SK-N-SH (cell line): ENCODE measurements around the gene SHROOM3. TPM values are rescaled to one million over a fixed set of nuclear protein-coding genes. Genes with fewer than 3 reads are reported as not detected.

Source experiments
- CTCF ChIA-PET: fragments of 300-600, 350-600 bp; formaldehyde crosslinking; extraction: SDS; loops from one replicate; lab custom pipeline; 2021; lab: Yijun Ruan, JAX
- POLR2A ChIA-PET: fragments of 350-600 bp; sonication (Branson Sonifier 250); formaldehyde crosslinking; extraction: SDS; loops from one replicate; lab custom pipeline; 2020; ENCODE audit warnings: antibody characterized with exemption, inconsistent platforms; lab: Yijun Ruan, JAX
- DNase-seq: peaks from one replicate; pipeline ENCODE4 v3.0.0; 2012
- H2AFZ ChIP-seq: fragments of 200-600 bp; sonication (generic); 2 replicates; pipeline ENCODE4 v1.8.1; 2016; ENCODE audit warnings: antibody characterized with exemption, mild to moderate bottlenecking, low read depth
- H3F3A ChIP-seq: fragments of 200-600 bp; sonication (generic); replicated peaks from 2 replicates; pipeline ENCODE3; 2016; ENCODE audit warnings: antibody characterized with exemption, mild to moderate bottlenecking; ENCODE audit not compliant: insufficient read depth
- H3K27ac ChIP-seq, 2 experiments: fragments of 200-500 bp in 1 of 2; fragments of 200-600 bp in 1 of 2; sonication (Bioruptor generic) in 1 of 2; sonication (generic), shearing (Covaris generic) in 1 of 2; 2 replicates each; pipeline versions ENCODE4 v1.5.1 to v1.6.1; 2014 to 2016; ENCODE audit warnings: low read depth in 2 of 2, inconsistent platforms in 1 of 2, low read length in 1 of 2, mild to moderate bottlenecking in 1 of 2, mixed read lengths in 1 of 2
- H3K27me3 ChIP-seq: fragments of 200-600 bp; sonication (generic), shearing (Covaris generic); 2 replicates; pipeline ENCODE4 v1.6.1; 2016; ENCODE audit warnings: mixed run types; ENCODE audit not compliant: insufficient read depth
- H3K36me3 ChIP-seq, 2 experiments: fragments of 200-500 bp in 1 of 2; fragments of 200-600 bp in 1 of 2; sonication (Bioruptor generic) in 1 of 2; sonication (generic) in 1 of 2; replicated peaks in 1 of 2; 2 replicates each; pipeline versions ENCODE3 to v1.5.1; 2014 to 2016; ENCODE audit warnings: low read length in 1 of 2, mild to moderate bottlenecking in 1 of 2; ENCODE audit not compliant: insufficient read depth in 2 of 2, control insufficient read depth in 1 of 2
- H3K4me1 ChIP-seq, 2 experiments: fragments of 200-500 bp in 1 of 2; fragments of 200-600 bp in 1 of 2; sonication (Bioruptor generic) in 1 of 2; sonication (generic), shearing (Covaris generic) in 1 of 2; 2 replicates each; pipeline versions ENCODE4 v1.5.1 to v1.6.1; 2014 to 2016; ENCODE audit warnings: low read depth in 1 of 2, low read length in 1 of 2, mixed run types in 1 of 2; ENCODE audit not compliant: insufficient read depth in 2 of 2, control insufficient read depth in 1 of 2
- H3K4me2 ChIP-seq: fragments of 200-600 bp; sonication (generic), shearing (Covaris generic); 2 replicates; pipeline ENCODE4 v1.6.1; 2017; ENCODE audit warnings: mixed run types
- H3K4me3 ChIP-seq, 2 experiments: fragments of 200-500 bp in 1 of 2; fragments of 200-600 bp in 1 of 2; sonication (Bioruptor generic) in 1 of 2; sonication (generic), shearing (Covaris generic) in 1 of 2; 2 replicates each; pipeline versions ENCODE4 v1.5.1 to v1.8.1; 2014 to 2016; ENCODE audit warnings: low read depth in 2 of 2, inconsistent platforms in 1 of 2, low read length in 1 of 2, mild to moderate bottlenecking in 1 of 2, mixed read lengths in 1 of 2, moderate library complexity in 1 of 2
- H3K79me2 ChIP-seq: fragments of 200-600 bp; sonication (generic); 2 replicates; pipeline ENCODE4 v1.8.1; 2017; ENCODE audit warnings: mild to moderate bottlenecking; ENCODE audit not compliant: insufficient read depth
- H3K9ac ChIP-seq: fragments of 200-600 bp; sonication (generic); 2 replicates; pipeline ENCODE4 v1.6.1; 2017; ENCODE audit warnings: mixed run types
- H3K9me2 ChIP-seq: fragments of 200-600 bp; sonication (generic); 2 replicates; pipeline ENCODE4 v1.6.1; 2017; ENCODE audit warnings: mixed run types
- H3K9me3 ChIP-seq: fragments of 200-600 bp; sonication (generic); 2 replicates; pipeline ENCODE4 v1.6.1; 2017; ENCODE audit warnings: mixed run types, mild to moderate bottlenecking, moderate library complexity
- H4K20me1 ChIP-seq: fragments of 200-600 bp; sonication (generic); 2 replicates; pipeline ENCODE4 v1.6.1; 2017; ENCODE audit warnings: mild to moderate bottlenecking, mixed run types; ENCODE audit not compliant: insufficient read depth
- CTCF ChIP-seq: fragments of 200-600 bp; sonication (generic); IDR thresholded peaks from 2 replicates; pipeline ENCODE4 v1.6.1; 2017; ENCODE audit warnings: antibody characterized with exemption, mild to moderate bottlenecking, moderate library complexity
- GABPA ChIP-seq: IDR thresholded peaks from 2 replicates; pipeline ENCODE4 v1.4.0; 2012; ENCODE audit warnings: low read depth, mild to moderate bottlenecking
- JUND ChIP-seq: IDR thresholded peaks from 2 replicates; pipeline ENCODE4 v1.4.0; 2012
- REST ChIP-seq: IDR thresholded peaks from 2 replicates; pipeline ENCODE4 v1.6.1; 2012; ENCODE audit warnings: mild to moderate bottlenecking, low read depth, low read length, moderate library complexity
- SMC3 ChIP-seq: IDR thresholded peaks from 2 replicates; pipeline ENCODE4 v1.6.1; 2012; ENCODE audit warnings: low read depth, low read length, improper control_type of control experiment
- WGBS: methylation state at CpG from one replicate; pipeline ENCODE4 v1.1.6; 2017; ENCODE audit warnings: low lambda C conversion rate; 5-methylcytosine and 5-hydroxymethylcytosine counted together
- polyA plus RNA-seq, 3 experiments: library from polyadenylated mRNA; depleted of rRNA; stranded (reverse); fragments of >200 nt; gene quantifications; 2 replicates each; pipeline ENCODE4 v1.2.3, GENCODE V29; 2012
- TF ChIP-seq, protein P1 (sequence below): IDR thresholded peaks from 2 replicates; pipeline ENCODE4 v1.4.0; 2012; ENCODE audit warnings: low read depth, borderline replicate concordance
- TF ChIP-seq, protein P2 (sequence below): IDR thresholded peaks from 2 replicates; pipeline ENCODE4 v1.4.0; 2012; ENCODE audit warnings: low read depth, borderline replicate concordance

Gene SHROOM3
- polyA plus RNA-seq, 1 of the 3 experiments (the other 2 are of a cell fraction) = 4.3 TPM

DNA sequence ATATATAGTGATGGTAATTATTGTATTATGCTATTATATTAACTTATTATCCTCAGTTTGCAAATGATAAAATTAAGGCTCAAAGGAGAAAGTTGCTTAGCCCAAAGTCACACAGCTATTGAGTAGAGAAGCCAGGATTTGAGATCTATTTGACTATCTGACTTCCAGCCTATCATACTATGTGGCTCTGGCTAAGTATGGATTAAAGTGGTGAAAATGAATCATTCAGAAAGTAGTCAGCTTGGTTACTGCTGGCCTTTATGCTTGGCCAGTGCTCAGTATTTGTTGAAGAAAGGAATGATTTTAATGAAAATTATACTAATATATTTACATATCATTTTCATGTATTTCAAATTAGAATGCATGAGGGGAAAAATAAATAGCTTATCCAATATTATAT lies 219.8 kb downstream of the SHROOM3 start:
- Histone ChIP-seq H3K27me3 (no peaks in the 10 kb centered on the region), H2AFZ (no peak overlapping the region), H3K79me2 (peaks cover 41% of the 10 kb centered on the region), H3K36me3 (peaks cover 0 to 3% of the 10 kb centered on the region in 2 experiments), H3F3A (peaks cover 47% of the 10 kb centered on the region), H3K4me1 (peaks cover 8 to 34% of the 10 kb centered on the region in 2 experiments), H3K27ac (peak overlapping the region in 1 of 2 experiments; percentile 53; a peak in 2 of 4 replicates), H3K9me2 (no peaks in the 10 kb centered on the region), H3K4me2 (no peak overlapping the region), H3K9ac (no peak overlapping the region), H4K20me1 (no peaks in the 10 kb centered on the region), H3K4me3 (no peak overlapping the region), H3K9me3 (no peaks in the 10 kb centered on the region)
- POLR2A ChIA-PET = no interaction called here
- no peak for DNase-seq
- TF ChIP-seq JUND = 0 out of 2 replicates have a peak, but pooled peaks have one; percentile 15
- no peak for TF ChIP-seq CTCF
- CTCF ChIA-PET = interaction anchor here (0.7 kb wide), 1 partner anchor 10 kb away, joined by 3 read pairs; no protein-coding TSS in a partner anchor

DNA sequence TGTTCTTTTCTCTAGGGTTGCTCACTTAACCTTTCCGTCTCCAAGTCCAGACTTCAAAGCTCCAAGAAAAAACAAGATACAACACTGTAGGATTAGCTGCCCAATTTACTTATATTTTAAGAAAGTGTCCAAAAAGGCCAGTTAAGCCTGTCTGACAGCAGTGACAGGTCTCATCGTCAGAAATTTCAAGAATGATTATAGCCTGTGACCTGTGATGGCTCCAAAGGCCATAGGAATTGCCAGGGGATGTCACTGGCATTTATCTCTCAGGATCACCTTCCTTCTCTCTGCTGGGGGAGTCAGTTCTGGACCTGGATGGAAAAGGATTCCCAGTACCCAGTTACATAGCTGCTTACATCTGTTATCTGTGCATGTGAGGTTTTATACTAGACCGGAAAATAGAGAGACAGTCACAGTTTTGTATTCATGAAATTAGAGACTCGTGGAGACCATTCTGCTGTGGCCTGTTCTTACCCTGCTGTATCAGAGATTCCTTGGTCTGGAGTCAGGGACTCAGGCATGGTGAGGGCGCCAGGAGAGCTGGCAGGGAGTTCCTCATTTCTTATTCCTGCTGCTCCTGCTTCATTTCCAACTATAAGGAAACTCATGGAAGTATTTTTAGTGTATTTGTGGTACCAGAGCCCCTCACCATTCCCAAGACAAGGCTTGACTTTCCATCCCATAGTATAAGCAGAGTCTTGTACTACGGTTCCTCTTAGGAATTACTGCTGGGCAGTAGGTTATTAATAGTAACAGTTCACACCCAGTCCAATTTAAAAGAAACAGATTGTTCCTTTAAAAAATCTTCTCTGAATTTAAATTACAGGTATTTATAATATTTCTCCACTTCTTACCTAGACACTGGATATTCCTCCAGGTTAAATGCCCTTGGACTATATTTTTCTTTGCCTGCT lies 220.8 kb downstream of the SHROOM3 start:
- WGBS = 84% methylated on average over 6 of the region's 6 CpGs
- H3K79me2 ChIP-seq = peaks cover 41% of the 10 kb centered on the region; the same call in 1 of the 2 replicates
- no peaks in the 10 kb centered on the region for H3K27me3 ChIP-seq
- DNase-seq = no peak
- H4K20me1 ChIP-seq = no peaks in the 10 kb centered on the region
- no peaks in the 10 kb centered on the region for H3K9me2 ChIP-seq
- peaks cover 44% of the 10 kb centered on the region for H3F3A ChIP-seq
- ChIA-PET CTCF (interaction anchor here (0.7 kb wide), 1 partner anchor 11 kb away, joined by 3 read pairs; no protein-coding TSS in a partner anchor), POLR2A (no interaction called here)
- no peaks in the 10 kb centered on the region for H3K9me3 ChIP-seq
- peaks cover 8 to 34% of the 10 kb centered on the region in 2 experiments for H3K4me1 ChIP-seq
- H3K36me3 ChIP-seq = peaks cover 0 to under 1% of the 10 kb centered on the region in 2 experiments
- H3K4me3 ChIP-seq = no peak overlapping the region
- peak overlapping the region; percentile 22; the same call in 1 of the 2 replicates for H3K9ac ChIP-seq
- H3K4me2 ChIP-seq = 0 out of 2 replicates have a peak overlapping the region, but pooled peaks have one; percentile 8
- no peak for TF ChIP-seq GABPA
- TF ChIP-seq REST = no peak
- TF ChIP-seq, protein P1, sequence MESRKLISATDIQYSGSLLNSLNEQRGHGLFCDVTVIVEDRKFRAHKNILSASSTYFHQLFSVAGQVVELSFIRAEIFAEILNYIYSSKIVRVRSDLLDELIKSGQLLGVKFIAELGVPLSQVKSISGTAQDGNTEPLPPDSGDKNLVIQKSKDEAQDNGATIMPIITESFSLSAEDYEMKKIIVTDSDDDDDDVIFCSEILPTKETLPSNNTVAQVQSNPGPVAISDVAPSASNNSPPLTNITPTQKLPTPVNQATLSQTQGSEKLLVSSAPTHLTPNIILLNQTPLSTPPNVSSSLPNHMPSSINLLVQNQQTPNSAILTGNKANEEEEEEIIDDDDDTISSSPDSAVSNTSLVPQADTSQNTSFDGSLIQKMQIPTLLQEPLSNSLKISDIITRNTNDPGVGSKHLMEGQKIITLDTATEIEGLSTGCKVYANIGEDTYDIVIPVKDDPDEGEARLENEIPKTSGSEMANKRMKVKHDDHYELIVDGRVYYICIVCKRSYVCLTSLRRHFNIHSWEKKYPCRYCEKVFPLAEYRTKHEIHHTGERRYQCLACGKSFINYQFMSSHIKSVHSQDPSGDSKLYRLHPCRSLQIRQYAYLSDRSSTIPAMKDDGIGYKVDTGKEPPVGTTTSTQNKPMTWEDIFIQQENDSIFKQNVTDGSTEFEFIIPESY = no peak
- no peak for TF ChIP-seq SMC3
- TF ChIP-seq, protein P2, sequence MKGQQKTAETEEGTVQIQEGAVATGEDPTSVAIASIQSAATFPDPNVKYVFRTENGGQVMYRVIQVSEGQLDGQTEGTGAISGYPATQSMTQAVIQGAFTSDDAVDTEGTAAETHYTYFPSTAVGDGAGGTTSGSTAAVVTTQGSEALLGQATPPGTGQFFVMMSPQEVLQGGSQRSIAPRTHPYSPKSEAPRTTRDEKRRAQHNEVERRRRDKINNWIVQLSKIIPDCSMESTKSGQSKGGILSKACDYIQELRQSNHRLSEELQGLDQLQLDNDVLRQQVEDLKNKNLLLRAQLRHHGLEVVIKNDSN = no peak
- H3K27ac ChIP-seq = peak overlapping the region; percentile 53 to 55; a peak in 3 of 4 replicates
- H2AFZ ChIP-seq = no peak overlapping the region
